Endothelial cell of umbilical vein (primary cell): Measurements from ENCODE around the gene TAF12.

Source experiments
- POLR2A ChIP-seq: IDR thresholded peaks from 2 replicates; pipeline ENCODE4 v1.6.1; 2012; ENCODE audit warnings: low read depth, mild to moderate bottlenecking, control low read depth, low read length
- TF ChIP-seq, protein P1 (sequence below), 2 donors: IDR thresholded peaks; 1 replicate in 1 of 2; 2 replicates in 1 of 2; pipeline ENCODE4 v1.5.1; 2011; ENCODE audit warnings: low read length in 2 of 2, mild to moderate bottlenecking in 2 of 2, moderate library complexity in 2 of 2, control low read depth in 1 of 2, inconsistent platforms in 1 of 2, low read depth in 1 of 2; ENCODE audit not compliant: insufficient read depth in 1 of 2; ENCODE audit errors: extremely low read depth in 1 of 2

DNA sequence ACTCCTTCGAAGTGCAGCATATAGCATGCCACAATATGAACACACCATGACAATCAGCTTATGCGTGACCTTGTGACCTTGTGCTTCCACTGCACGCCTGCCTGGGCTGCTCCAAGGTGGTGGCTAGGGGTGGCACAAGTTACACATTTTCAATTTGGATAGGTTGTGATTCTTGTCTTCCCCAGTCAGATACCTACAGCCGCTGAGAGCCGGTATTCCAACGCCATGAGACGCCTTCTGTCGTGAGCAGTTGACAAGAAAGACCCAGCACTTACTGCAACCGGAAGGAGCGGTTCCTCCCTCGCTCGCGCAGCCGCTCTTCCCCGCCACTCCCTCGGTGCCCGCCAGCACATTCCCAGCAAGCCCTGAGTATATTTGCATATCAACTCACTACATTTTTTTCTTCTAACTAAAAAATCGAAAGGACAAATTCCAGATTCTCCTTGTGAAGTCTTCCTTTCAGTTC is 5.2 kb upstream of the TAF12 start:
- TF ChIP-seq, protein P1, sequence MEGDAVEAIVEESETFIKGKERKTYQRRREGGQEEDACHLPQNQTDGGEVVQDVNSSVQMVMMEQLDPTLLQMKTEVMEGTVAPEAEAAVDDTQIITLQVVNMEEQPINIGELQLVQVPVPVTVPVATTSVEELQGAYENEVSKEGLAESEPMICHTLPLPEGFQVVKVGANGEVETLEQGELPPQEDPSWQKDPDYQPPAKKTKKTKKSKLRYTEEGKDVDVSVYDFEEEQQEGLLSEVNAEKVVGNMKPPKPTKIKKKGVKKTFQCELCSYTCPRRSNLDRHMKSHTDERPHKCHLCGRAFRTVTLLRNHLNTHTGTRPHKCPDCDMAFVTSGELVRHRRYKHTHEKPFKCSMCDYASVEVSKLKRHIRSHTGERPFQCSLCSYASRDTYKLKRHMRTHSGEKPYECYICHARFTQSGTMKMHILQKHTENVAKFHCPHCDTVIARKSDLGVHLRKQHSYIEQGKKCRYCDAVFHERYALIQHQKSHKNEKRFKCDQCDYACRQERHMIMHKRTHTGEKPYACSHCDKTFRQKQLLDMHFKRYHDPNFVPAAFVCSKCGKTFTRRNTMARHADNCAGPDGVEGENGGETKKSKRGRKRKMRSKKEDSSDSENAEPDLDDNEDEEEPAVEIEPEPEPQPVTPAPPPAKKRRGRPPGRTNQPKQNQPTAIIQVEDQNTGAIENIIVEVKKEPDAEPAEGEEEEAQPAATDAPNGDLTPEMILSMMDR (IDR thresholded peaks at IDR 0.05; ENCODE audit: extremely low read depth in 1 of 2, insufficient read depth in 1 of 2, low read depth in 1 of 2, low read length in 2 of 2), result no peak
- no peak for TF ChIP-seq POLR2A
